Loucy (cell line): ENCODE data around the gene CAP2.

ENCODE experiments used
- EZH2phosphoT487 ChIP-seq: fragments of 200-600 bp; IDR thresholded peaks from 2 replicates; pipeline ENCODE4 v1.6.1; 2018; ENCODE audit warnings: antibody characterized with exemption, mild to moderate bottlenecking, moderate library complexity, borderline replicate concordance
- TF ChIP-seq, protein P1 (sequence below): fragments of 200-600 bp; sonication (generic); conservative IDR thresholded peaks from 2 replicates; pipeline ENCODE4 v1.5.1; 2014; ENCODE audit warnings: mild to moderate bottlenecking, antibody characterized with exemption, low read length

DNA sequence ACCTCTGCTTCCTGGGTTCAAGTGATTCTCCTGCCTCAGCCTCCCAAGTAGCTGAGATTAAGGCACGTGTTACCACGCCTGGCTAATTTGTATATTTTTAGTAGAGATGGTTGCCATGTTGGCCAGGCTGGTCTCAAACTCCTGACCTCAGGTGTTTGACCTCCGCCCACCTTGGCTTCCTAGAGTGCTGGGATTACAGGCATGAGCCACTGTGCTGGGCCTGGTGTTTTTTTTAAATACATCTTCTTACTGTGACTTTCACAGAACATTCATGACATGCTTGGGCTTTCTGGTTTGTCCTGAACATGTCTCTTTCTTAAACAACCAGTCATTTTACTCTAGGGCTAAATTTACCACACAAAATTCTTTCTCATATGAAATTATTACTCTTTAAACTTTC is 172.0 kb downstream of the CAP2 start:
- TF ChIP-seq, protein P1, sequence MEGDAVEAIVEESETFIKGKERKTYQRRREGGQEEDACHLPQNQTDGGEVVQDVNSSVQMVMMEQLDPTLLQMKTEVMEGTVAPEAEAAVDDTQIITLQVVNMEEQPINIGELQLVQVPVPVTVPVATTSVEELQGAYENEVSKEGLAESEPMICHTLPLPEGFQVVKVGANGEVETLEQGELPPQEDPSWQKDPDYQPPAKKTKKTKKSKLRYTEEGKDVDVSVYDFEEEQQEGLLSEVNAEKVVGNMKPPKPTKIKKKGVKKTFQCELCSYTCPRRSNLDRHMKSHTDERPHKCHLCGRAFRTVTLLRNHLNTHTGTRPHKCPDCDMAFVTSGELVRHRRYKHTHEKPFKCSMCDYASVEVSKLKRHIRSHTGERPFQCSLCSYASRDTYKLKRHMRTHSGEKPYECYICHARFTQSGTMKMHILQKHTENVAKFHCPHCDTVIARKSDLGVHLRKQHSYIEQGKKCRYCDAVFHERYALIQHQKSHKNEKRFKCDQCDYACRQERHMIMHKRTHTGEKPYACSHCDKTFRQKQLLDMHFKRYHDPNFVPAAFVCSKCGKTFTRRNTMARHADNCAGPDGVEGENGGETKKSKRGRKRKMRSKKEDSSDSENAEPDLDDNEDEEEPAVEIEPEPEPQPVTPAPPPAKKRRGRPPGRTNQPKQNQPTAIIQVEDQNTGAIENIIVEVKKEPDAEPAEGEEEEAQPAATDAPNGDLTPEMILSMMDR: no peak
- no peak for TF ChIP-seq EZH2phosphoT487
